HG03354 (cell line): Measurements from ENCODE around the gene KRT76.

Experiments
- ATAC-seq: cut with Tn5 transposase; IDR thresholded peaks from one replicate; pipeline ENCODE4 v1.9.1; 2021; ENCODE audit warnings: mild to moderate bottlenecking; ENCODE audit not compliant: unreplicated experiment, poor library complexity, severe bottlenecking

KRT76 gene

DNA sequence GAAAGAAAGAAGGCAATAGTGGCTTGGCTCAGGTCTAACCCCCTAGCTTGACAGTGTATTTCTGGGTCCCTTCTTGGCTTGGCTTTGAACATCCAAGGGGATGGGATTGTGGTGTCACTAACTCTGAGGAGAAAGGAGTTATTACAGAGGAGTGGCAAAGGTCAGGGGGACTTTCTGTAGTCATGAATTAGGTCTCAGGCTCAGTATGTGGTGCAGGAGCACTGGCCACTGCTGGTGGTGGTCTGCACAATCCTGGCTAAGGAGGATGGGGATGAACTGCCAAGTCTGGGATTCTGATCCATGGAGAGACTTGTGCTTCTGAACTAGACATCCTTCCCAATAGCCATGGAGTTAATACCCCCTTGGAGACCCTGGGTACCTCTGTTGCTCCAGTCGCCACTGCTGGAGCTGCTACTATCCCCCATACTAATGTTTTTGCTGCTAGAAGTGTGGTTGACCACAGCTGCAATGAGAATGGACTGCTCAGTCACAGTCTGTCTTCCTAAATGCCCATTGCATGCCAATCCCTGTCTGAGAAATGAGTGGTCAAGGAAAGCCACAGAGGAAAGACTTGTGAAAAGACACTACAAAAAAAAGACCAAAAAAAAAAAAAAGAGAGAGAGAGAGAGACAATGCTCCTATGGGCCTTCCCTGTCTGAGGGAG, 32.5 kb downstream of the KRT76 start:
- ATAC-seq: no peak

DNA sequence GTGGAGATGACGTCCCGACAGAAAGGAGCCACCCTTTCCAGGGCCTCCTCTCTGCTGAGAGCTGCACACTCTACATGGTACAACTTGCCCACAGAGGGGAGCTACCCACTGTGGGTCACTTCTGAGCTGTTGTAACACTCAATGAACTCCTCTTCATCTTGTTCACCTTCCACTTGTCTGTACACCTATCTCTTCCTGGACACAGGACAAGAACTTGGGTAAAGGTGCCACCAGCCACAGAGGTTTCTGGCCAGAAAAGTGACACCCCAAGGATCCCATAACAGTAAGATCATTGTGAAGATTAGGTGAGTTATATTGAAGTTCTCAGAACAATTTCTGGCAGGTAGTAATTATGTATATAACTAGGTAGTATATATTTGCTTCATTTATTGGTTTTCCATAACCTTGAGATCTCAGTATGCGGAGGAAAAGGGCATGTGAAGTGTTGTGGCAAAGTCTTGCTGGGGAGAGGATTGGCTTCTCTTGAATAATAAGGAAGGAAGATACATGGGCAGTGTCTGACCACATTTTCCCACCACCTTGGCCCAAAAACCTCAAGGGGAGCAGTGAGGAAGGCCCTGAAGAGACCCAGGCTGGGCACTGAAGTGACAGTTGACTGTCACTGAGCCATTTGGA, 34.2 kb downstream of the KRT76 start:
- ATAC-seq: no peak

DNA sequence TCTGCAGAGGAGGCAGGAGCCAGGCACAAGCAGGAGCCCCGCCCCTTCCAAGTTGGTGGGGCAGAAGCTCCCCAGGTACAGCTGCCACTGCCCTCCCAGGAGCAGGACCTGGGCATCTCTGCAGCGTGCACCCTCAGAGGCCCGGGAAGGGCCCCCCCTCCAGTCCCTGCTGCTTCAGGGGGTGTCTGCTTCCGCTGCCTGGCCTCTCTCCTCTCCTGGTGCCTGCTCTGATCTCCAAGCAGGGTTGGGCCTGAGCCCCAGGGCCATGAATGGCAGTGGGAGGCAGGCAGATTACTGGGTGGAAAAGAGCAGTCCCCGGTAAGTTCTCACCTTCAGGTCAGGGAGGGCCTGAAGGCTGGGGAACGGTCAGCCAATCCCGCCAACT, 35.0 kb downstream of the KRT76 start:
- ATAC-seq: no peak

DNA sequence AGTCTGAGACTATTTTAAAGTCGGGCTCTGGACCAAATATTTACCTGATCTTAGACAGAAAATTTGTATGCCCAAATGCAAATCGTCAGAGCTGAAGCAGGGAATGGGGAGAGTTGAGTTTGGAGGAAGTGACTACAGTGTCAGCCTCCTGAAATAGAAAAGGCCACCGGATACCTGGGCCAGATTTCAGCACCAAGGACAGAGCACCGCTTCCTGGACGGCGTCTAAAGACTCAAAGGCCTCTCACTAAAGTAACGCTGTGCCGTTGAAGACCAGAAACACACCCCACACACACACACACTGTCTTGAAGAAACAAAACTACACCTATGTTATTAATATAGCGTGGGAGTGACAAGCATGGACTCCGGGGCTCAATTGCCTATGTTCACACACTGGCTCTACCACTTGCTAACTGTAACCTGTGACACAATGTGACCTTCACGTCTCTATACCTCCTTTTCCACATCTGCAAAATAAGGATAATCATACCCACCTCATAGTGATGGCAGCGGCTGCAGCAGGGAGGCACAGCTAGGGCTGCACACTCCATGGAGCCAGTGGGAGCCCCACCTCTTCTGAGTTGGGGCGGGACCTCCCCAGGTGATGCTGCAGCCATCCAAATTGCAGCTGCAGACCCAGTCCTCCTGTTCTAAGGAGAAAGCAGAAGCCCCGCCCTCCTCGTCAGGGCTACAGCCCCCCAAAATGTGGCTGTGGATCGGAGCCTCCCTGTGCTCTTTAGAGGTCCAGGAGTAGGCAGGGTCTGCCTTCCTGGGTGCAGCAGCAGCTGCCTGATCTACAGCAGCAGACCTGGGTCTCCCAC, 35.6 kb downstream of the KRT76 start:
- no peak for ATAC-seq

DNA sequence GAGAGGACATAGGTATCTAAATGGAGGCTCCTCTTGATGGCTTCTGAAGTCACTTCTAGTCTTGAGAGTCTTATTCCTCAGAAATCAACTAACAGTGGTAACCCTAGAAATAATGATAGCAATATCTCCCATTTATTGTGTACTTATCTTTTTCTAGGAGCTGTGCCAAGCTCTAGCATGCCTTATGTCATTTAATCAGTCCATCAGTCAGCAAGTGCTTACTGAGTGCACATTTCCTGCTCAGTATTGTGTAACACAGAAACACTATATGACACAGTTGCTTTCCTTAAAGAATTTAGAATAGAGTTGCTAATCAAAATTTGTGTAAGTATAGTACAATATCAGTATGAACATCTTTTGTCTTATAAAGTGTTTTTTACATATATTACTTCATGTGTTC, 36.6 kb downstream of the KRT76 start:
- ATAC-seq: no peak

DNA sequence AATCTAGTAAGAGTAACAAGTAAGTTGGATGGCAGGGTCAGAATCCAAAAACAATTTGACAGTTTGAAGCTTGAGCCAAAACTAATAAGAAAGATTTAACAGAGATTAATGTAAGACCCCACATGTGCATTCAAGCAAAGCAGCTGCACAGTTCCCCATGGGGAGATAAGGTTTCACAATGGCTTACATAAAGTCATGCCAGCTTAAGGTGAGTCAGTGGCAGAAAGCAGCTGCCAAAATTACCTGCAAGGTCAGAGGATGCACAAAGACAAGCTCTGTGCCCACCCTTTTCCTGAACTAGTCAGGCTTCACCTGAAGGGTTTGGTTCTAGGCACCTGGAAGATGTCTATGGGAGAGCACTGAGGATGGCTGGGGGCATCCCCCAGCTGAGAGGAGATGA, 37.2 kb downstream of the KRT76 start:
- no peak for ATAC-seq

DNA sequence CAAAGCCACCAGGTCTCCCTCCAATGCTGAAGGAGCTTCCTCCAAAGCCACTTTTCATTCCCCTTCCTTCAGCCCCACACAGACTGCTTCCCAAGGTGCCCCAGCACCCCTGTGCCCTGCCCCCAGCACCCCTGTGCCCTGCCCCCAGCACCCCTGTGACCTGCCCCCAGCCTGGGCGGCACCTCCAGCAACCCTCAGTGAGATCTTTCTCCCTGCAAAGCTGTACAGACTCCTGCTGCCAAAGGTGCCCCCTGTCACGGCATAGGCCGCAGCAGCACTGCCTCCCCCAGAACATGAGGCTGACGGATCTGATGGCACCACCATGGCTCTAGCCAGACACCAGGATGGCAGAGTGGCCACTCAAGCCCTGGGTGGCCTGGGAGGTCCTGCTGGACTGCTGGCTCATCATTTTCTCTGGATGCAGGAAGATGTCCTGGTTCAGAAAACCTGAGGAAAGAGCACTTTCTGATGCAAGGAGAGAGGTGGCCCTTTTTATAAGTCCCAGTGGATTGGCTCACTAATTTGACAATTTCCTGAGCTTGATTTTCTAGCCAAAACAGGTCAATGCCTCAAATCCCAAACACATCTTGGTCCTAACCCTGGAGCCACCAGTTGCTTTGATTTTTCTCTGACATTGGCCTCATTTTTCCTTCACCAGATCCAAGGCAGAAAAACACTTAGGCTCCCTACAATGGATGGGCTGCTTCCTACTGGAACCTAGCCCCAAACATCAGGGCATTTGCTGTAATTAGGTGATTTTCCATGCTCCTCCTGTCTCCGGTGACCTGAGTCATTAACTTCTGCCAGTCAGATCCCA, 41.1 kb downstream of the KRT76 start:
- no peak for ATAC-seq

DNA sequence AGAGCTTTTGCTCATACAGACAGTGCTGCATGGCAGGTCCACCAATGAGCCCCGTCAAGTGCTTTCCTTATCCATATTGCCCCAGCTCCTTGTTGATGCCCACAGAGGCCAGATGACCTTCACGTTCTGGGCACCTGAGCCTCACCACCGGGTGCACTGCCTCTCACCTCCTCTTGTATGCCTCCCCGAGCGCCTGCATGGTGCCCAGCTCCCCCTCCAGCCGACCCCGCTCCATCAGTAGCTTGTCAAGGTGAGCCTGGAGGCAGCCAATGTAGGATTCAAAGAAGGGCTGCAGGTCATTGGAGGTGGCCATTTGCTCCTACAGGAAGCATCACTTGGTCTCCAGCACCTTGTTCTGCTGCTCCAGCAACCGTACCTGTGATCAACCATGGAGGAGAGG, 42.0 kb downstream of the KRT76 start:
- ATAC-seq: no peak

DNA sequence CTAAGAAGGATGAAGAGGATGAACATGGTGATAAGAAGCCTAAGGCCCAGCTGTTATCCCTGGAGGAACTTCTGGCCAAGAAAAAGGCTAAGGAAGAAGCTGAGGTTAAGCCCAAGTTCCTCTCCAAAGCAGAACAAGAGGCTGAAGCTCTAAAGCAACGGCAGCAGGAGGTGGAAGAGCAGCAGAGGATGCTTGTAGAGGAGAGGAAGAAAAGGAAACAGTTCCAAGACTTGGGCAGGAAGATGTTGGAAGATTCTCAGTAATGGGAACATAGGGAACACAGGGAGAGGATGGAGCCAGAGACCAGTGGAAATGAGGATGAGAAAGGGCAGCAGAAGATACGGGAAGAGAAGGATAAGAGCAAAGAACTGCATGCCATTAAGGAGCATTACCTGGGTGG, 46.4 kb downstream of the KRT76 start:
- no peak for ATAC-seq

DNA sequence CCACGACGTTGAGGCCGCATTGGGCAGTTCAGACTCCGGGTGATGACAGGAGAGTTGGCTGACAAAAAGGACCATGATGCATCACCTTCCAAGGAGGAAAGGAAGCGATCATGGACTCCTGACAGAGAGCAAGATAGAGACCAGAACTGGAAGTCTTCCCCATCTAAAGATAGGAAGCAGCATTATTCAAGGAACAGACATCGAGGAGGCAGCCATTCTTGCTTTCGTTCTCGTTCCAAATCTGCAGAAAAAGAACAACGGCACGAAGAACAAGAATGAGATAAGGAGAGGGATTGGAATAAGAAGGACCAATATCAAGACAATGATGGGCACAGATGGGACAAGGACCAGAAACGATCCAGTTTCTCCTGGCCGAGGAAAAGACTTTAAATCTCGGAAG, 46.8 kb downstream of the KRT76 start:
- no peak for ATAC-seq

DNA sequence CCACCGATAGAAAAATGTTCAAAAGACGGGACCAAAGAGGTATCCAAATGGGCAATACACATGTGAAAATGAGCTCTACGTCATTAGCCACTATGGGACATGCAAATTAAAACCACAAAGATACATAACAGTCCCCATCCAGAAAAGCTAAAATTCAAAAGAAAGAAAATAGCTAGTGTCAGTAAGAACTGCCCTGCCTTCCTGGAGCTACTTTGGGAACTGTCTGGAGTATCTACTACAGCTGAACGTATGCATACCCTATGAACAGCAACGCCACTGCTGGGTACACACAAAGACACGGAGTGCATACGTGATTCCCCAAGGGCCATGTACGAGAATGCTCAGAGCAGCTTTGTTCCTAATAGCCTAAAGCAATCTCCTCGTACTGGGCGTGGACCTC, 48.0 kb downstream of the KRT76 start:
- ATAC-seq: no peak

DNA sequence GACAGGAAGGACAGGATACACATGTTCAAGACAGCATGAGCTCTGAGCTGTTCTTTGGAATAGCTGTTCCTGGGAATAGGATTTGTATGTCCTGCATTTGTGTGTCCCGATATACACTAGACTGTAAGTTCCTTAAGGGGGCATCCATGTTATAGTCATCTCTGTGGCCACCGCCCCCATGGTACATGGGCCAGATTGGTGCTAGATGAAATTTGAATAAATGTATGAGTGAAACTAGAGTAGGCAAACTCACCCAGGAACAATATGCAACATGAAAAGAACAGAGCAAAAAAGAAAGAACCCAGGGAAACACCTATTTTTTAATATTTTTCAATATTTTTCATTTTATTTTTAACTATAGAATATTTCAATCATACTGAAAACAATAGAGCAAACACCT, 48.8 kb downstream of the KRT76 start:
- no peak for ATAC-seq

DNA sequence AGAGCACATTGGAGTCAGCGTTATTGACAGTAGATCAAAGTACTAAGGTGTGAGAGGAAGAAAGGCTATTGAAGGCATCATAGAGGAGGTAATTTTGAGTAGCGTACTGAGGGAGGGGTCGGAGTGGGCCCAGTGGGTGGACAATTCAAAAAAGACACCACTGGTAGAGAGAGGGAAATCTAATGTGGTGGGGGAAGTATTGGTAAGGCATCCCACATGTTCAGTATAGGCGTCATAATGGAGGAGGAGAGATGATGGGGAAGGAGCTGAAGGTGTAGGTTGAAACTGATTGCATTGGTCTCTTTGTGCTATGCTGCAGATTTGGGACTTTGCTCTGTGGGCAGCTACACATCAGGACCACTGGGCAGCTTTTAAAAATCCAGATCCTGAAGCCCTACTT, 50.1 kb downstream of the KRT76 start:
- ATAC-seq: no peak

DNA sequence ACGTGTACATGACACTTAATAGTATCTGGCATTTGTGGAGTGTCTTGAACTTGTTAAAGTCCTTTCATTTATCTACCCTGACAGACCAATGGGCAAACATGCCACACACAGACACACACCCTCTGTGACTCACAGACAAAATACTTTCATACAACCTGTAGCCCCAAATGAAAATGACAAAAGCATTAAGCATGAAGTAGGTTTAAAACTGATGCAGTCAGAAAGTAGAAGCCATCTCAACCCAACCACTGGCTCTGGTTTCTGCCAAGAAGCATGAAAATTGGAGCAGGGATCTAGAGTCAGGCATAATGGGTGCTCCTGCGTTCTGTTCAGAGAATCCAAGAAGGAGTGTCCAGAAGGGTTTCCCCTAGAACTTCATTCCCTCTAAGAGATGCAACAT, 50.7 kb downstream of the KRT76 start:
- no peak for ATAC-seq

DNA sequence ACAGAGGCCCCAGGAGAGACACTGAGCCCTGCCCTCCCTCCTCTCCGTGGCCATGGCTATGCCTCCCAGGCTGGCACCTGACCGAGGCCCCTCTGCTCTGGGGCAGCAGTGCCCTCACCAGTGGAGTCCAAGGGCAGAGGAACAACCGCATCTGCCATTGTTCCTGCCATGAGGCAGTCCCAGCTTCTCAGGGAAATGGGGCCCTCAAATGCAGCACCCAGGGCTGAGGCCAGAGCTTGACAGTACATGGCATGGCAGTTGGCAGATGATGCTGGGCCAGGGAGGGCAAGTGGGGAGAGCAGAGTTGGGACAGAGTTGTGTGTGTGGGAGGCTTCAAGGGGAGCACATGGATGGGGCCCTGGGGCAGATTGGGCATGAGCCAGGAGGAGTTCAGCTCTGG, 52.8 kb downstream of the KRT76 start:
- ATAC-seq: no peak

DNA sequence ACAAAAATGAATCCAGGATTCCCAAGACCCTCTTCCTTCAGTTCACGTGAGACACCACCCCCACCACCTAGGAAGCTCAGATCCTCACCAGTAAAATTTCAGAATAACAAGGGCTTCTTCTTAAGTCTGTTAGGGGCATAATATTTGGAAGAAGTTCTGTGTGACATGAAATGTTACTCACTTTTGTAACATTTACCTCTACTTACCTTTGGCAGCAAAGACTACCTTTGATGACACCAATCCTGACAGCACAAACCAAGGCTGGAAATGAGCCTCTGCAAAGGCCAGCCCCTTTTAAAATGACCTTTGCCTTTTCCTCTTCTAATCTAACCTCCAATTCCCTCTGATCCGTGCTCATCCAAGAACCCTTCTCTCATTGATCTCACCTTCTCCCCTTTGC, 54.5 kb downstream of the KRT76 start:
- no peak for ATAC-seq

DNA sequence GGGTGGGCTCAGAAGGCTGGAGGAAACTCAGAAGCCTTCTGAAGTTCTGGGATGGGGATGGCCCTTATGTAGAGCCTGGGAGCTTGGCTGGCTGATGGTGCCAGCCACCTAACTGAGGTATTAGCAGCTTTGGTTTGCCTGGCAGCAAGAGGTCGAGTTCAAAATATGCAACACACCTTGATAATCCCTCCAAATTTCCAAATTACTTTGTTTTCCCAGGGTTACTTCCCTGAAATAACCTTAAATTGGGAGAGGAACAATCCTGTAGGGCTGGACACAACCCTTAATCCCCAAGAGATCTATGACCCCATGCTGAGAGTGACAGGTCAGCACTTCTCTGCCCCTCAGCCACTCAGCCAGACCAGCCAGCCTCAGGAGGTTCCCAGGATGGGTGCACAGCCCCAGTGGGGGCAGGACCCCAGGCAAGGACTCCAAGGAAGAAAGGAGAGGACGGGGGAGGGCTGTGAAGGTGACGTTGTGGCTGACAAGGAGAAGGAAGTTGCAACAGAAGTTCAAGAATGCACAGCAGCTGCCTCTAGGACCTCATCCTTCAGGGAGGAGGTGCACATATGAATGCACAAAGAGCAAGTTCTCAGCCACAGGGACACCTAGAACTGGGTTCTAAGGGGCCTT, 55.2 kb downstream of the KRT76 start:
- no peak for ATAC-seq

DNA sequence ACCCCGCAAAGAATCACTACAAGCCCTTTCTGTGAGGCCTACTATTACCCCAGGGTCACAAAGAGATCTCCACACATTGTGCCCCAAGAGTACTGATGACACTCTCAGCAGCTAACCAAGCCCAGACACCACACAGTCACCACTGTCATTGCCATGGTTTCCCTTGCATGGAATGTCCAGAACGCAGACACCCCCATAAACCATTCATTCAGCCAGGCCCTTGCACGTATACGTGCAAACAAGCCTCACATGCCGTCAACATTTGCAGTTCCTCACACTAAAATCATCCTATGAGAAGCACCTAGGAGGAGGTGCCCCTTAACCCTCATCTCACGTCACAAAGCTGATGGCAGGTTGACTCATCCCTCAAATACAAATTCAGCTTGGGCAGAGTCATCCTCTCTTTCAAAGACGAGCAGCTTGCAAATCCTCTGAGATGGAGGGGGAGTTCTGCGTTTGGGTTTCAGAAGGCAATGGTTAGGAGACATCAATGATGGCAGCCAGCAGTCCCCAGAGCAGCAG, 56.7 kb downstream of the KRT76 start:
- no peak for ATAC-seq
